DND-41 (cell line): ENCODE data around the gene ZSCAN10.

ENCODE experiments used
- CTCF ChIP-seq: IDR thresholded peaks from 2 replicates; pipeline ENCODE4 v1.5.1; 2012; ENCODE audit warnings: borderline replicate concordance, low read length, moderate library complexity, mild to moderate bottlenecking; ENCODE audit not compliant: poor library complexity, severe bottlenecking; ENCODE audit errors: extremely low read depth
- EZH2 ChIP-seq: IDR thresholded peaks from 3 replicates; pipeline ENCODE4 v1.6.1; 2012; ENCODE audit warnings: borderline replicate concordance, low read depth, mild to moderate bottlenecking, moderate library complexity, low read length, inconsistent platforms; ENCODE audit not compliant: severe bottlenecking

- TF ChIP-seq CTCF (no peak), EZH2 (no peak)
Measured at GRCh38 chr16:3143598-3144320, 44.7 kb upstream of the ZSCAN10 start.
